SK-N-SH (cell line): ENCODE measurements around the gene KPTN. TPM values are rescaled to one million over a fixed set of nuclear protein-coding genes. Genes with fewer than 3 reads are reported as not detected.

Experiments used
- CTCF ChIA-PET: fragments of 300-600, 350-600 bp; formaldehyde crosslinking; extraction: SDS; loops from one replicate; lab custom pipeline; 2021; lab: Yijun Ruan, JAX
- POLR2A ChIA-PET: fragments of 350-600 bp; sonication (Branson Sonifier 250); formaldehyde crosslinking; extraction: SDS; loops from one replicate; lab custom pipeline; 2020; ENCODE audit warnings: antibody characterized with exemption, inconsistent platforms; lab: Yijun Ruan, JAX
- DNase-seq: peaks from one replicate; pipeline ENCODE4 v3.0.0; 2012
- H2AFZ ChIP-seq: fragments of 200-600 bp; sonication (generic); 2 replicates; pipeline ENCODE4 v1.8.1; 2016; ENCODE audit warnings: antibody characterized with exemption, mild to moderate bottlenecking, low read depth
- H3F3A ChIP-seq: fragments of 200-600 bp; sonication (generic); replicated peaks from 2 replicates; pipeline ENCODE3; 2016; ENCODE audit warnings: antibody characterized with exemption, mild to moderate bottlenecking; ENCODE audit not compliant: insufficient read depth
- H3K27ac ChIP-seq, 2 experiments: fragments of 200-500 bp in 1 of 2; fragments of 200-600 bp in 1 of 2; sonication (Bioruptor generic) in 1 of 2; sonication (generic), shearing (Covaris generic) in 1 of 2; 2 replicates each; pipeline versions ENCODE4 v1.5.1 to v1.6.1; 2014 to 2016; ENCODE audit warnings: low read depth in 2 of 2, inconsistent platforms in 1 of 2, low read length in 1 of 2, mild to moderate bottlenecking in 1 of 2, mixed read lengths in 1 of 2
- H3K27me3 ChIP-seq: fragments of 200-600 bp; sonication (generic), shearing (Covaris generic); 2 replicates; pipeline ENCODE4 v1.6.1; 2016; ENCODE audit warnings: mixed run types; ENCODE audit not compliant: insufficient read depth
- H3K36me3 ChIP-seq, 2 experiments: fragments of 200-500 bp in 1 of 2; fragments of 200-600 bp in 1 of 2; sonication (Bioruptor generic) in 1 of 2; sonication (generic) in 1 of 2; replicated peaks in 1 of 2; 2 replicates each; pipeline versions ENCODE3 to v1.5.1; 2014 to 2016; ENCODE audit warnings: low read length in 1 of 2, mild to moderate bottlenecking in 1 of 2; ENCODE audit not compliant: insufficient read depth in 2 of 2, control insufficient read depth in 1 of 2
- H3K4me1 ChIP-seq, 2 experiments: fragments of 200-500 bp in 1 of 2; fragments of 200-600 bp in 1 of 2; sonication (Bioruptor generic) in 1 of 2; sonication (generic), shearing (Covaris generic) in 1 of 2; 2 replicates each; pipeline versions ENCODE4 v1.5.1 to v1.6.1; 2014 to 2016; ENCODE audit warnings: low read depth in 1 of 2, low read length in 1 of 2, mixed run types in 1 of 2; ENCODE audit not compliant: insufficient read depth in 2 of 2, control insufficient read depth in 1 of 2
- H3K4me2 ChIP-seq: fragments of 200-600 bp; sonication (generic), shearing (Covaris generic); 2 replicates; pipeline ENCODE4 v1.6.1; 2017; ENCODE audit warnings: mixed run types
- H3K4me3 ChIP-seq, 2 experiments: fragments of 200-500 bp in 1 of 2; fragments of 200-600 bp in 1 of 2; sonication (Bioruptor generic) in 1 of 2; sonication (generic), shearing (Covaris generic) in 1 of 2; 2 replicates each; pipeline versions ENCODE4 v1.5.1 to v1.8.1; 2014 to 2016; ENCODE audit warnings: low read depth in 2 of 2, inconsistent platforms in 1 of 2, low read length in 1 of 2, mild to moderate bottlenecking in 1 of 2, mixed read lengths in 1 of 2, moderate library complexity in 1 of 2
- H3K79me2 ChIP-seq: fragments of 200-600 bp; sonication (generic); 2 replicates; pipeline ENCODE4 v1.8.1; 2017; ENCODE audit warnings: mild to moderate bottlenecking; ENCODE audit not compliant: insufficient read depth
- H3K9ac ChIP-seq: fragments of 200-600 bp; sonication (generic); 2 replicates; pipeline ENCODE4 v1.6.1; 2017; ENCODE audit warnings: mixed run types
- H3K9me2 ChIP-seq: fragments of 200-600 bp; sonication (generic); 2 replicates; pipeline ENCODE4 v1.6.1; 2017; ENCODE audit warnings: mixed run types
- H3K9me3 ChIP-seq: fragments of 200-600 bp; sonication (generic); 2 replicates; pipeline ENCODE4 v1.6.1; 2017; ENCODE audit warnings: mixed run types, mild to moderate bottlenecking, moderate library complexity
- H4K20me1 ChIP-seq: fragments of 200-600 bp; sonication (generic); 2 replicates; pipeline ENCODE4 v1.6.1; 2017; ENCODE audit warnings: mild to moderate bottlenecking, mixed run types; ENCODE audit not compliant: insufficient read depth
- CHD2 ChIP-seq: fragments of 150-350 bp; IDR thresholded peaks from 2 replicates; pipeline ENCODE4 v1.6.1; 2018; ENCODE audit warnings: low read length; ENCODE audit not compliant: partially characterized antibody
- CTCF ChIP-seq: fragments of 200-600 bp; sonication (generic); IDR thresholded peaks from 2 replicates; pipeline ENCODE4 v1.6.1; 2017; ENCODE audit warnings: antibody characterized with exemption, mild to moderate bottlenecking, moderate library complexity
- FOXM1 ChIP-seq: IDR thresholded peaks from 2 replicates; pipeline ENCODE4 v1.4.0; 2012; ENCODE audit warnings: low read depth, mild to moderate bottlenecking
- GATA2 ChIP-seq: sonication (generic); formaldehyde crosslinking; IDR thresholded peaks from 2 replicates; pipeline ENCODE4 v1.5.0; 2020; ENCODE audit warnings: mild to moderate bottlenecking, missing genetic modification reagents
- JUND ChIP-seq: IDR thresholded peaks from 2 replicates; pipeline ENCODE4 v1.4.0; 2012
- MEF2A ChIP-seq: IDR thresholded peaks from 2 replicates; pipeline ENCODE4 v1.4.0; 2012; ENCODE audit warnings: low read depth, borderline replicate concordance
- MXI1 ChIP-seq: IDR thresholded peaks from 2 replicates; pipeline ENCODE4 v1.6.1; 2012; ENCODE audit warnings: mild to moderate bottlenecking, low read depth, low read length, improper control_type of control experiment
- NFIC ChIP-seq: IDR thresholded peaks from 2 replicates; pipeline ENCODE4 v1.4.0; 2012; ENCODE audit warnings: borderline replicate concordance
- RAD21 ChIP-seq: IDR thresholded peaks from 2 replicates; pipeline ENCODE4 v1.6.1; 2012; ENCODE audit warnings: mild to moderate bottlenecking, low read length
- REST ChIP-seq: IDR thresholded peaks from 2 replicates; pipeline ENCODE4 v1.6.1; 2012; ENCODE audit warnings: mild to moderate bottlenecking, low read depth, low read length, moderate library complexity
- RXRA ChIP-seq: IDR thresholded peaks from 2 replicates; pipeline ENCODE4 v1.4.0; 2012; ENCODE audit warnings: low read depth, mild to moderate bottlenecking, borderline replicate concordance
- SMC3 ChIP-seq: IDR thresholded peaks from 2 replicates; pipeline ENCODE4 v1.6.1; 2012; ENCODE audit warnings: low read depth, low read length, improper control_type of control experiment
- TEAD4 ChIP-seq: IDR thresholded peaks from 2 replicates; pipeline ENCODE4 v1.4.0; 2012; ENCODE audit warnings: mild to moderate bottlenecking, borderline replicate concordance; ENCODE audit not compliant: insufficient read depth
- YY1 ChIP-seq: IDR thresholded peaks from 2 replicates; pipeline ENCODE4 v1.4.0; 2012; ENCODE audit warnings: low read depth, mild to moderate bottlenecking
- ZBTB33 ChIP-seq: IDR thresholded peaks from 2 replicates; pipeline ENCODE4 v1.4.0; 2012; ENCODE audit warnings: low read depth, borderline replicate concordance
- WGBS: methylation state at CpG from one replicate; pipeline ENCODE4 v1.1.6; 2017; ENCODE audit warnings: low lambda C conversion rate; 5-methylcytosine and 5-hydroxymethylcytosine counted together
- polyA plus RNA-seq, 3 experiments: library from polyadenylated mRNA; depleted of rRNA; stranded (reverse); fragments of >200 nt; gene quantifications; 2 replicates each; pipeline ENCODE4 v1.2.3, GENCODE V29; 2012
- TF ChIP-seq, protein P1 (sequence below): IDR thresholded peaks from 2 replicates; pipeline ENCODE4; 2012
- TF ChIP-seq, protein P2 (sequence below): IDR thresholded peaks from 2 replicates; pipeline ENCODE4 v1.4.0; 2012; ENCODE audit warnings: low read depth

Gene KPTN
- polyA plus RNA-seq, 1 of the 3 experiments (the other 2 are of a cell fraction), result 15.8 TPM

DNA sequence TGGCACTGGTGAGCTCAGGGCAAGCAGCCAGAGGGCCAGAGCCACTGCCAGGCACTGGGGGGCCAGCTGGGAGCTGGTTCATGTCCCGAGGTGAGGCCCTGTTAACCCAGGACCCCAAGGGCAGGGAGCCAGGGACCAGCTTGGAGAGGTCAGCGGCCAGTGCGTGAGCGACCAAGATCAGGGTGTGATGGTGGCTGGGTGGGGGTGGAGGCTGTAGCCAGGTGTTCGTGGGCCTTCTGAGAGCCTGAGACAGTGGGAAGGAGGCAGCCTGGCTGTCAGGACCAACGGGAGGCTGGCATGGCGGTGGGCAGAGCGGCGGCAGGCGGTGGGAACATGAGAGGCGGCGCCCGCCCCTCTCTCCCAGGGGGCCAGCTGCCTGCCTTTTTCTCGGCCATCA, 8.1 kb upstream of the KPTN start (continued):
- no peak for TF ChIP-seq REST
- no peak for TF ChIP-seq CHD2
- no peak for TF ChIP-seq RXRA
- TF ChIP-seq, all 33 proteins: peak for 0

DNA sequence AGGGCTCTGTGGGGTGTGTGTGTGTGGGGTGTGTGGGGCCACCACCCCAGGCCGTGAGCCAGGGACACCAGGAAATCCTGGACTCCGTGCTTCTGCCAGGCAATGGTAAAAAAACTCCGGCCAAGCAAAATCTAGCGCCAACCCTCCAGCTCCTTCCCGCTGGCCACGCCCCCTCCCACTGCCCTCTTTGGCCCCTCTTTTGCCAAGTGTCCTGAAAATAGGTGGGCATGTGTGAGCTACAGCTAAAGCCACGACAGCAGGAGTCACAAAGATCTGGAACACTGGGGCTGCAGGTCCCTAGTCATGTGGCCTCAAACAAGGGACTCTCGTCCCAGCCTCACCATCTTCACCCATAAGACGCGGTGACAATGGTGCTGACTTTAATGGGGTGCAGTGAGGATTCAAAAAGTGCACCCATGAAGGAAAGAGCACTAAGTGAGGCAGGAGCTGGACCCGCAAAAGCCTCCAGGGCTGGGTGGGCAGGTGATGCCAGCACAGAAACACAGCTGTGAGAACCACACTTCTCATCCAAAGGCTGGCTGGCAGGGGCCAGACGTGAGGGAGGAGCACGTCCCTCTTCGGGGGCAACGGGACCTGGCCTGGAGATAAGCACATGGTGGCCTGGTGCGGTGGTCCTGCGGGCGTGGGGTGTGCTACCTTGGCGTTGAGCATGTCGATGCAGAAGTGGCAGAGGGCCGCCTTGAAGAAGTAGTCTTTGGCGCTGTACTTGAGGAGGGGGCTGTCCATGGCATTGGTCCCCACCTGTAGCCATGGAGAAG, 7.5 kb upstream of the KPTN start:
- H3K9ac ChIP-seq, result no peak overlapping the region
- peak overlapping the region in 1 of 2 experiments; percentile 84; a peak in 1 of 4 replicates for H3K27ac ChIP-seq
- no peaks in the 10 kb centered on the region for H3K9me3 ChIP-seq
- no peaks in the 10 kb centered on the region for H3F3A ChIP-seq
- peaks cover 0 to 51% of the 10 kb centered on the region in 2 experiments; a peak in 1 of 4 replicates for H3K4me1 ChIP-seq
- no peaks in the 10 kb centered on the region for H4K20me1 ChIP-seq
- H3K79me2 ChIP-seq, result no peaks in the 10 kb centered on the region
- H3K36me3 ChIP-seq, result peaks cover 5 to 11% of the 10 kb centered on the region in 2 experiments
- WGBS, result 96% methylated on average over 21 of the region's 22 CpGs
- H3K9me2 ChIP-seq, result no peaks in the 10 kb centered on the region
- CTCF ChIA-PET, result interaction anchor here (0.8 to 6.5 kb wide), 4 partner anchors 7 to 55 kb away, joined by 3 to 52 read pairs (median 19); partner anchors contain the start of genes KPTN and NAPA
- H3K4me3 ChIP-seq, result no peak overlapping the region
- DNase-seq, result no peak
- no peak overlapping the region for H2AFZ ChIP-seq
- no peak overlapping the region for H3K4me2 ChIP-seq
- POLR2A ChIA-PET, result interaction anchor here (0.6 kb wide), 1 partner anchor 9 kb away, joined by 4 read pairs; no protein-coding TSS in a partner anchor
- no peaks in the 10 kb centered on the region for H3K27me3 ChIP-seq
- no peak for TF ChIP-seq MEF2A
- TF ChIP-seq CHD2, result no peak
- no peak for TF ChIP-seq FOXM1
- TF ChIP-seq RAD21, result no peak
- no peak for TF ChIP-seq MXI1
- TF ChIP-seq, protein P1, sequence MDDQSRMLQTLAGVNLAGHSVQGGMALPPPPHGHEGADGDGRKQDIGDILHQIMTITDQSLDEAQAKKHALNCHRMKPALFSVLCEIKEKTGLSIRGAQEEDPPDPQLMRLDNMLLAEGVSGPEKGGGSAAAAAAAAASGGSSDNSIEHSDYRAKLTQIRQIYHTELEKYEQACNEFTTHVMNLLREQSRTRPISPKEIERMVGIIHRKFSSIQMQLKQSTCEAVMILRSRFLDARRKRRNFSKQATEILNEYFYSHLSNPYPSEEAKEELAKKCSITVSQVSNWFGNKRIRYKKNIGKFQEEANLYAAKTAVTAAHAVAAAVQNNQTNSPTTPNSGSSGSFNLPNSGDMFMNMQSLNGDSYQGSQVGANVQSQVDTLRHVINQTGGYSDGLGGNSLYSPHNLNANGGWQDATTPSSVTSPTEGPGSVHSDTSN, result no peak
- TF ChIP-seq TEAD4, result no peak
- TF ChIP-seq, protein P2, sequence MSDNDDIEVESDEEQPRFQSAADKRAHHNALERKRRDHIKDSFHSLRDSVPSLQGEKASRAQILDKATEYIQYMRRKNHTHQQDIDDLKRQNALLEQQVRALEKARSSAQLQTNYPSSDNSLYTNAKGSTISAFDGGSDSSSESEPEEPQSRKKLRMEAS, result no peak
- TF ChIP-seq SMC3, result no peak
- no peak for TF ChIP-seq ZBTB33
- no peak for TF ChIP-seq GATA2
- TF ChIP-seq YY1, result no peak
- no peak for TF ChIP-seq NFIC
- TF ChIP-seq CTCF, result no peak
- TF ChIP-seq JUND, result no peak
- TF ChIP-seq, all 33 proteins: peak for 0
